Gastrocnemius medialis (tissue), 4 donors: Measurements from ENCODE around the gene SNW1.

Experiments
- CTCF ChIP-seq, 5 experiments: fragments of 450-650 bp in 3 of 5; fragments of 200-600 bp in 2 of 5; sonication (generic) in 2 of 5; IDR thresholded peaks in 4 of 5; conservative IDR thresholded peaks in 1 of 5; 1 replicate in 4 of 5; 2 replicates in 1 of 5; pipeline ENCODE4 v1.5.1; 2016 to 2019; ENCODE audit warnings: antibody characterized with exemption in 5 of 5, mild to moderate bottlenecking in 3 of 5, moderate library complexity in 3 of 5
- POLR2A ChIP-seq, 2 donors: fragments of 450-650 bp; IDR thresholded peaks; one replicate each; pipeline ENCODE4 v1.6.1; 2017; ENCODE audit warnings: antibody characterized with exemption in 2 of 2, mild to moderate bottlenecking in 2 of 2, moderate library complexity in 2 of 2

DNA sequence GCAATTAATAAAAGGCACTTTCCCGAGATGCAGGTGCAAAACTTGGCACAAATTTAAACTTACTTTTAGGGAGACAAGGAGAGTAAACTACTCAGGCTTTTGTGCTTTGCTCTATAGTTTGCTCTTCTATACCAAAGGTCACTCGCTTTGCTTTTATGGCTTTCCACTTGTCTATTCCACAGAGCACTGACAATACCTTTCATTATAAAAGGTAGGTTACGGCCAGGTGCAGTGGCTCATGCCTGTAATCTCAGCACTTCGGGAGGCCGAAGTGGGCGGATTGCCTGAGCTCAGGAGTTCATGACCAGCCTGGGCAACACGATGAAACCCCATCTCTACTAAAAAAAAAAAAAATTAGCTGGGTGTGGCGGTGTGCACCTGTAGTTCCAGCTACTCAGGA is 86.0 kb downstream of the SNW1 start:
- no peak for TF ChIP-seq POLR2A (IDR thresholded peaks at IDR 0.05)
- TF ChIP-seq CTCF (IDR thresholded peaks at IDR 0.05 in 4 of 5, conservative IDR thresholded peaks at IDR 0.05 in 1 of 5) = no peak
